ENCODE data around the gene RSPH6A. TPM values are rescaled to one million over a fixed set of nuclear protein-coding genes. Genes with fewer than 3 reads are reported as not detected.

The RSPH6A gene
- total RNA-seq, 1 experiment from 2014 or later, result not detected

DNA sequence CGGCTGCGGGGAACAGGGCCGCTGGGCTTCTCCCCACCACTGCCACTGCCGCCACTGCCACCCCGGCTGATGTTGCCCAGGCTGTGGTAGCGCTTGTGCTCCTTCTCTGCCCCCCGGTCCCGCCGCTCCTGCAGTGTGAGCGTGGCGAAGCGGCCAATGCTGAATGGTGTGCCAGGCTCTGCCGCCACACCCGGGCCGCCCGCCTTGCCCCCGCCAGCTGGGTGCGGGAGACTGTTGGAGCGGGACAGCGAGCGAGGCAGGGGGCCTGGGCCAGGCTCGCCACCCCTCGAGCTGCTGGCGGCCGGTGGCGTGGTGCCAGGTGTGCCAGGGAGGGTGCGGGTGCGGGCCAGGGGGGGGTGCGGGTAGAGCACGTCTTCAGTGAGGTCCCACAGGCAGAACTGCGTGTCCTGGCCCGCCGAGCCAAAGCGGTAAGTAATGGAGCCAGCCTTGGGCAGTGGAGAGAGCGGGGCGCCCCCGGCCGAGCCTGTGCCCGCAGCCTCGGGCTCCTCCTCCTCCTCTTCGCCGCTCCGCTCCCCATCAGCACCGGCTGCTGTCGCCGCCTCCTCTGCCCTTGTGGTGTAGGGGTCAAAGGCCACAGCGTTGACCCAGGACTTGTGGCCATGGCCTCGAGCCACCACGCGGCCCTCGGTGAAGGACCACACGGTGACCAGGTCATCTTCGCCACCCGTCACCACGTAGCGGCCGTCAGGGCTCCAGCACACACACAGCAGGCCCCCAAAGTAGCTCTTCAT, 29.2 kb downstream of the RSPH6A start:
- H3K36me3 ChIP-seq, result peaks cover 76% of the 10 kb centered on the region
- no peaks in the 10 kb centered on the region for H3K9me3 ChIP-seq (replicated peaks)
- DNase-seq (ENCODE audit: low read depth in 1 of 2, low spot score in 2 of 2), result no peak
- no peak overlapping the region for H3K4me3 ChIP-seq
- no peak overlapping the region for H3K27ac ChIP-seq
- peaks cover 24% of the 10 kb centered on the region for H3K4me1 ChIP-seq (replicated peaks)
- H3K27me3 ChIP-seq (replicated peaks), result no peaks in the 10 kb centered on the region

- Histone ChIP-seq H3K36me3 (peaks cover 68% of the 10 kb centered on the region), H3K9me3 (replicated peaks) (no peaks in the 10 kb centered on the region), H3K27me3 (replicated peaks) (no peaks in the 10 kb centered on the region), H3K4me3 (no peak overlapping the region), H3K27ac (no peak overlapping the region), H3K4me1 (replicated peaks) (peaks cover 24% of the 10 kb centered on the region)
- DNase-seq (ENCODE audit: low read depth in 1 of 2, low spot score in 2 of 2), result no peak
These were observed 30.0 kb downstream of the RSPH6A start for GRCh38 chr19:45785097-45785496.

DNA sequence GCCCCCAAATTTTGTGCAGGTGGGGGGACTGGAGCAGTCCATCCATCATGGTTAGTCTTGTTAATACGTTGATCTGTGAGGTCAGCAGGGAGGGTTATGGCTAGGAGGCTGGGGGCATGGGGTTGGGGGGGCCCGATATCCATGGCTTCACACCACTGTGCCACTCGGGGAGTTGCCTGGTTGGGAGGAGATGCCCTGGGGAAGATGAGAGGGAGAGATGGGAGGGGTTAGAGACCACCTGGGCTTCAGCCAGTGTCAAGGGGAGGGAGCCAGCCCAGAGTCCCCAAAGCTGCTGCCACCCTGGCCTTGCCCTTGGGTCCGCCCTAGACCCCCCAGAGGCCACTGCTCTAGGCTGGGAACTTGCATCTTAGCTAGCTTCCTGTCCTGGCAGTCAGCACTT, 31.0 kb downstream of the RSPH6A start:
- no peak for DNase-seq (ENCODE audit: low read depth in 1 of 2, low spot score in 2 of 2)
- H3K36me3 ChIP-seq, result peaks cover 62% of the 10 kb centered on the region
- H3K9me3 ChIP-seq (replicated peaks), result no peaks in the 10 kb centered on the region
- H3K27ac ChIP-seq, result no peak overlapping the region
- H3K27me3 ChIP-seq (replicated peaks), result no peaks in the 10 kb centered on the region
- peaks cover 24% of the 10 kb centered on the region for H3K4me1 ChIP-seq (replicated peaks)
- no peak overlapping the region for H3K4me3 ChIP-seq

GRCh38 chr19:45782820-45783785, 32.0 kb downstream of the RSPH6A start:
- Histone ChIP-seq H3K27ac (peak overlapping the region; percentile 34), H3K4me1 (replicated peaks) (peaks cover 24% of the 10 kb centered on the region), H3K4me3 (no peak overlapping the region), H3K9me3 (replicated peaks) (no peaks in the 10 kb centered on the region), H3K27me3 (replicated peaks) (no peaks in the 10 kb centered on the region), H3K36me3 (peaks cover 61% of the 10 kb centered on the region)
- peak; percentile 52 to 53 for DNase-seq (ENCODE audit: low read depth in 1 of 2, low spot score in 2 of 2)

- Histone ChIP-seq H3K9me3 (replicated peaks) (no peaks in the 10 kb centered on the region), H3K4me3 (no peak within 1 kb of the TSS), H3K36me3 (peaks cover 63% of the 10 kb centered on the region), H3K27ac (peak within 1 kb of the TSS; percentile 34), H3K4me1 (replicated peaks) (peaks cover 24% of the 10 kb centered on the region), H3K27me3 (replicated peaks) (no peaks in the 10 kb centered on the region)
- no peak for DNase-seq (ENCODE audit: low read depth in 1 of 2, low spot score in 2 of 2)
These were observed 32.9 kb downstream of the RSPH6A start, which contains the start of gene DMPK for GRCh38 chr19:45782162-45782691. DMPK (minus strand) TSS chr19:45782490; CDS start chr19:45782352, 138 bp downstream.

- Histone ChIP-seq H3K36me3 (peaks cover 63% of the 10 kb centered on the region), H3K9me3 (replicated peaks) (no peaks in the 10 kb centered on the region), H3K4me3 (no peak overlapping the region), H3K4me1 (replicated peaks) (peaks cover 24% of the 10 kb centered on the region), H3K27me3 (replicated peaks) (no peaks in the 10 kb centered on the region), H3K27ac (no peak overlapping the region)
- DNase-seq (ENCODE audit: low read depth in 1 of 2, low spot score in 2 of 2), result peak in 1 of 2 experiments; percentile 44
These were observed 33.6 kb downstream of the RSPH6A start for GRCh38 chr19:45781214-45782161.

DNA sequence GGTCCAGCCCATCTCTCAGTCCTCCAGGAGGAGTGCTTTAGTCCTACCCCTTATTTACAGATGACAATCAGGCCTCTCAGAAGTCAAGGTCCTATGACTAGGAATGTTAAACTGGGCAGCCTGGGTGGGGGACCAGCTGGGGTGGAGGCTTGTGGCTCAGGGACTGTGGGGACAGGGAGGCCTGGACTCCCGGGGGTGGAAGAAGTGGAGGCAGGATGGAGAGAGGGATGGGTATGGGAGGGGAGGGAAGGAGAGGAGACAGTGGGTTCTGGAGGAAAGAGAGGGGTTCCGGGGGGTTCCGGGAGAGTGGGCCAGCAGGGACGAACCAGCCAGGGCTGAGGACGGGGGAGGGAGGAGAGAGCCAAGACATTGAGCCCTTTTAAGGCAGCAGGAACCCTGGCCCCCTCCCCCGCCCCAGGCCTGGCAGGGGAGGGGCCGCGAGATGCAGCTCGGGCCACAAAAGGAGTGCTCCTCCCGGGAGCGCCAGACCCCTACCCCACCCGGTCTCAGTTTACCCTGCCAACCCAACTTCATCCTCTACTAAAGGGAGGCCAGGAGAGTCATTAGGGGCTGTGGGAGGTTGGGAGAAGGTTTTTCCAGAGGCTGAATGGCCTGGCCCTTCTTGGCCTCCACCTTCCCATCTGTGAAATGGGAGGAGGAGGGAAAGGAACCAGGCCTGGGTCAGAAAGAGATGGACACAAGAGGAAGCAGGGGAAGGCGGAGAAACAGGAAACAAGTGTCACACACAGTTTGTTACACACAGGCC, 34.5 kb downstream of the RSPH6A start:
- Histone ChIP-seq H3K27ac (no peak overlapping the region), H3K36me3 (peaks cover 57% of the 10 kb centered on the region), H3K4me1 (replicated peaks) (peaks cover 24% of the 10 kb centered on the region), H3K4me3 (no peak overlapping the region), H3K27me3 (replicated peaks) (no peaks in the 10 kb centered on the region), H3K9me3 (replicated peaks) (no peaks in the 10 kb centered on the region)
- DNase-seq (ENCODE audit: low read depth in 1 of 2, low spot score in 2 of 2), result no peak

GRCh38 chr19:45780146-45780447, 35.0 kb downstream of the RSPH6A start:
- Histone ChIP-seq H3K4me3 (no peak overlapping the region), H3K27me3 (replicated peaks) (no peaks in the 10 kb centered on the region), H3K9me3 (replicated peaks) (no peaks in the 10 kb centered on the region), H3K36me3 (peaks cover 52% of the 10 kb centered on the region), H3K27ac (no peak overlapping the region), H3K4me1 (replicated peaks) (peaks cover 24% of the 10 kb centered on the region)
- no peak for DNase-seq (ENCODE audit: low read depth in 1 of 2, low spot score in 2 of 2)

GRCh38 chr19:45779231-45780145, 35.6 kb downstream of the RSPH6A start:
- Histone ChIP-seq H3K27ac (no peak overlapping the region), H3K9me3 (replicated peaks) (no peaks in the 10 kb centered on the region), H3K4me1 (replicated peaks) (peaks cover 24% of the 10 kb centered on the region), H3K27me3 (replicated peaks) (no peaks in the 10 kb centered on the region), H3K36me3 (peaks cover 52% of the 10 kb centered on the region), H3K4me3 (no peak overlapping the region)
- no peak for DNase-seq (ENCODE audit: low read depth in 1 of 2, low spot score in 2 of 2)

- DNase-seq (ENCODE audit: low read depth in 1 of 2, low spot score in 2 of 2), result no peak
- H3K4me1 ChIP-seq (replicated peaks), result peaks cover 16% of the 10 kb centered on the region
These were observed 37.0 kb downstream of the RSPH6A start for GRCh38 chr19:45778010-45778661.

GRCh38 chr19:45777395-45777961, 37.6 kb downstream of the RSPH6A start:
- Histone ChIP-seq H3K27me3 (replicated peaks) (no peaks in the 10 kb centered on the region), H3K4me3 (no peak overlapping the region), H3K27ac (no peak overlapping the region), H3K36me3 (peaks cover 55% of the 10 kb centered on the region), H3K4me1 (replicated peaks) (peaks cover 11% of the 10 kb centered on the region), H3K9me3 (replicated peaks) (no peaks in the 10 kb centered on the region)
- no peak for DNase-seq (ENCODE audit: low read depth in 1 of 2, low spot score in 2 of 2)

More at GRCh38 chr19:45778010-45778661, 37.0 kb downstream of the RSPH6A start:
- Histone ChIP-seq H3K36me3 (peaks cover 51% of the 10 kb centered on the region), H3K9me3 (replicated peaks) (no peaks in the 10 kb centered on the region), H3K27ac (no peak overlapping the region), H3K27me3 (replicated peaks) (no peaks in the 10 kb centered on the region), H3K4me3 (no peak overlapping the region)

Measured in SJSA1 (cell line).